Erythroblast (primary cell): ENCODE measurements around the gene CARS1.

Source experiments
- DNase-seq, 2 experiments: peaks; one replicate each; lab custom pipeline; 2025; lab: John Stamatoyannopoulos, UW
- GATA1 ChIP-seq: IDR thresholded peaks from 2 replicates; pipeline ENCODE4 v1.6.1; 2011; ENCODE audit warnings: low read depth, mild to moderate bottlenecking, control low read depth, low read length, moderate library complexity
- POLR2A ChIP-seq: IDR thresholded peaks from 2 replicates; pipeline ENCODE4 v1.6.1; 2011; ENCODE audit warnings: mild to moderate bottlenecking, low read length

Gene CARS1

GRCh38 chr11:3022982-3023381 lies 34.2 kb downstream of the CARS1 start:
- TF ChIP-seq POLR2A, result no peak
- DNase-seq, result no peak

GRCh38 chr11:3022300-3022967 lies 34.8 kb downstream of the CARS1 start:
- no peak for DNase-seq
- TF ChIP-seq GATA1 (no peak), POLR2A (no peak)

GRCh38 chr11:3021125-3021524 lies 36.1 kb downstream of the CARS1 start:
- TF ChIP-seq GATA1 (no peak), POLR2A (no peak)
- peak; percentile 26 to 40 for DNase-seq

- no peak for DNase-seq
- no peak for TF ChIP-seq POLR2A
- no peak for TF ChIP-seq GATA1
Observed at GRCh38 chr11:3020011-3020410, 37.2 kb downstream of the CARS1 start.

GRCh38 chr11:3018596-3018995 lies 38.6 kb downstream of the CARS1 start:
- DNase-seq, result no peak
- TF ChIP-seq GATA1 (no peak), POLR2A (no peak)

GRCh38 chr11:3016861-3017260 lies 40.4 kb downstream of the CARS1 start:
- TF ChIP-seq POLR2A (no peak), GATA1 (no peak)
- no peak for DNase-seq

- TF ChIP-seq POLR2A (no peak), GATA1 (no peak)
- no peak for DNase-seq
Observed at GRCh38 chr11:3015796-3016195, 41.4 kb downstream of the CARS1 start.

GRCh38 chr11:3014943-3015342 lies 42.3 kb downstream of the CARS1 start:
- TF ChIP-seq POLR2A (no peak), GATA1 (no peak)
- DNase-seq, result no peak

GRCh38 chr11:3014057-3014938 lies 42.9 kb downstream of the CARS1 start:
- DNase-seq, result no peak
- no peak for TF ChIP-seq POLR2A
- no peak for TF ChIP-seq GATA1

GRCh38 chr11:3011891-3012885 lies 45.0 kb downstream of the CARS1 start:
- no peak for TF ChIP-seq GATA1
- no peak for DNase-seq

- TF ChIP-seq POLR2A (no peak), GATA1 (no peak)
- DNase-seq, result no peak
Observed at GRCh38 chr11:3010521-3011275, 46.5 kb downstream of the CARS1 start.

GRCh38 chr11:3010004-3010403 lies 47.2 kb downstream of the CARS1 start:
- no peak for DNase-seq
- TF ChIP-seq GATA1 (no peak), POLR2A (no peak)

GRCh38 chr11:3009481-3009880 lies 47.7 kb downstream of the CARS1 start:
- DNase-seq, result no peak
- TF ChIP-seq POLR2A (no peak), GATA1 (no peak)
